Renal pelvis (tissue), 3 donors: ENCODE results near the gene IBTK. TPM values are rescaled to one million over a fixed set of nuclear protein-coding genes. Genes with fewer than 3 reads are reported as not detected.

ENCODE experiments used
- polyA plus RNA-seq, 3 donors: library from polyadenylated mRNA; unstranded; fragments of 120-200 nt; gene quantifications; one replicate each; pipeline ENCODE4 v1.2.1, GENCODE V29; 2013; ENCODE audit not compliant: insufficient read length in 3 of 3

The IBTK gene
- polyA plus RNA-seq, 3 donors, result 40.2 to 46.3 (median 40.2) TPM

Other genes with a start within 250 kb of the IBTK start
- 10 to 100 TPM; 17.2 to 28.5 (median 24.8) TPM for gene TPBG, start 116.1 kb upstream of the IBTK start, polyA plus RNA-seq